Skeletal muscle cell (primary cell): ENCODE results near the gene SPTBN4.

Experiments used
- DNase-seq: peaks from one replicate; pipeline ENCODE4 v3.0.0-alpha.2; 2010; ENCODE audit warnings: low read depth
- H3K4me3 ChIP-seq: 2 replicates; pipeline ENCODE4 v1.5.1; 2011; ENCODE audit warnings: low read depth, mild to moderate bottlenecking, control low read depth, low read length, moderate library complexity

SPTBN4 gene

GRCh38 chr19:40592170-40592569, 125.4 kb downstream of the SPTBN4 start:
- no peak overlapping the region for H3K4me3 ChIP-seq
- DNase-seq = no peak

- DNase-seq = no peak
- no peak overlapping the region for H3K4me3 ChIP-seq
Measured at GRCh38 chr19:40594255-40594654, 127.5 kb downstream of the SPTBN4 start.

GRCh38 chr19:40594657-40595091, 127.9 kb downstream of the SPTBN4 start:
- DNase-seq = no peak
- H3K4me3 ChIP-seq = peak overlapping the region; percentile 7

GRCh38 chr19:40596608-40597328, 130.0 kb downstream of the SPTBN4 start:
- peak overlapping the region; percentile 51 for H3K4me3 ChIP-seq
- DNase-seq = no peak

GRCh38 chr19:40597329-40597838, 130.6 kb downstream of the SPTBN4 start:
- DNase-seq = no peak
- peak overlapping the region; percentile 51 for H3K4me3 ChIP-seq

- DNase-seq = no peak
- peak overlapping the region; percentile 51 for H3K4me3 ChIP-seq
Measured at GRCh38 chr19:40598121-40598917, 131.5 kb downstream of the SPTBN4 start.

GRCh38 chr19:40598918-40599307, 132.1 kb downstream of the SPTBN4 start:
- no peak for DNase-seq
- no peak overlapping the region for H3K4me3 ChIP-seq

GRCh38 chr19:40599331-40599901, 132.6 kb downstream of the SPTBN4 start:
- no peak overlapping the region for H3K4me3 ChIP-seq
- no peak for DNase-seq

GRCh38 chr19:40599902-40600569, 133.2 kb downstream of the SPTBN4 start:
- DNase-seq = no peak
- no peak overlapping the region for H3K4me3 ChIP-seq

- peak overlapping the region; percentile 58 for H3K4me3 ChIP-seq
Measured at GRCh38 chr19:40600570-40601133, 133.9 kb downstream of the SPTBN4 start.

GRCh38 chr19:40601134-40601974, 134.6 kb downstream of the SPTBN4 start, which contains the start of gene LTBP4:
Gene LTBP4, plus strand, starts transcription at chr19:40601369. Its CDS starts 19 bp downstream, at chr19:40601388.
- H3K4me3 ChIP-seq = peak within 1 kb of the TSS; percentile 58
- DNase-seq = no peak

More at GRCh38 chr19:40600570-40601133, 133.9 kb downstream of the SPTBN4 start:
- DNase-seq = no peak

- peak overlapping the region; percentile 49 for H3K4me3 ChIP-seq
- DNase-seq = no peak
Measured at GRCh38 chr19:40603071-40603388, 136.2 kb downstream of the SPTBN4 start.

GRCh38 chr19:40603389-40604170, 136.8 kb downstream of the SPTBN4 start:
- DNase-seq = peak; percentile 81
- H3K4me3 ChIP-seq = peak overlapping the region; percentile 49

- H3K4me3 ChIP-seq = peak overlapping the region; percentile 49
- DNase-seq = no peak
Measured at GRCh38 chr19:40604171-40604646, 137.4 kb downstream of the SPTBN4 start.

- peak overlapping the region; percentile 46 for H3K4me3 ChIP-seq
- no peak for DNase-seq
Measured at GRCh38 chr19:40604647-40605215, 137.9 kb downstream of the SPTBN4 start.

- DNase-seq = no peak
- peak overlapping the region; percentile 46 for H3K4me3 ChIP-seq
Measured at GRCh38 chr19:40605216-40605971, 138.6 kb downstream of the SPTBN4 start.
